ENCODE results near the gene DNAJB9. TPM values are rescaled to one million over a fixed set of nuclear protein-coding genes. Genes with fewer than 3 reads are reported as not detected.

Gene DNAJB9
- total RNA-seq, 2 experiments from 2014 or later = 66.5 to 72.1 TPM

GRCh38 chr7:108529341-108529740, 40.3 kb upstream of the DNAJB9 start:
- no peaks in the 10 kb centered on the region for H3K27me3 Mint-ChIP-seq
- H3K27ac Mint-ChIP-seq = no peak overlapping the region
- no peak for TF ChIP-seq CTCF (IDR thresholded peaks at IDR 0.05)
- ATAC-seq (ENCODE audit: poor library complexity) = no peak
- no peak overlapping the region for H3K27ac ChIP-seq (ENCODE audit: low read depth in 1 of 2, low read length in 2 of 2)
- H3K4me3 Mint-ChIP-seq = no peak overlapping the region
- H3K4me3 ChIP-seq (ENCODE audit: low read length) = no peak overlapping the region
- no peaks in the 10 kb centered on the region for H3K9me3 ChIP-seq (ENCODE audit: control insufficient read depth in 1 of 2, insufficient read depth in 1 of 2, low read length in 2 of 2)
- peaks cover 10% of the 10 kb centered on the region for H3K4me1 ChIP-seq (ENCODE audit: insufficient read depth, low read length)
- H3K4me1 Mint-ChIP-seq (ENCODE audit: low read depth) = peaks cover 22% of the 10 kb centered on the region
- no peaks in the 10 kb centered on the region for H3K27me3 ChIP-seq (ENCODE audit: control insufficient read depth in 1 of 2, insufficient read depth in 2 of 2, low read length in 2 of 2)
- H3K9me3 Mint-ChIP-seq = no peaks in the 10 kb centered on the region
- CTCF ChIA-PET = interaction anchor here (0.6 to 1.8 kb wide), 2 partner anchors 9 to 26 kb away, joined by 3 to 5 read pairs; no protein-coding TSS in a partner anchor
- POLR2A ChIA-PET = interaction anchor here (1.3 to 2.0 kb wide), 2 partner anchors 40 kb away, joined by 6 to 13 read pairs; partner anchors contain the start of genes DNAJB9 and THAP5
- peaks cover 16% of the 10 kb centered on the region for H3K36me3 Mint-ChIP-seq (ENCODE audit: low read depth)
- no peak for DNase-seq
- H3K36me3 ChIP-seq (ENCODE audit: insufficient read depth, low read length) = no peaks in the 10 kb centered on the region
- intact Hi-C loops (cut with DNase I, micrococcal nuclease) = loop anchor here (10.0 kb wide), 2 partner anchors 785 to 1355 kb away; partner anchors contain the start of gene CBLL1 (in 1 of the 2)

DNA sequence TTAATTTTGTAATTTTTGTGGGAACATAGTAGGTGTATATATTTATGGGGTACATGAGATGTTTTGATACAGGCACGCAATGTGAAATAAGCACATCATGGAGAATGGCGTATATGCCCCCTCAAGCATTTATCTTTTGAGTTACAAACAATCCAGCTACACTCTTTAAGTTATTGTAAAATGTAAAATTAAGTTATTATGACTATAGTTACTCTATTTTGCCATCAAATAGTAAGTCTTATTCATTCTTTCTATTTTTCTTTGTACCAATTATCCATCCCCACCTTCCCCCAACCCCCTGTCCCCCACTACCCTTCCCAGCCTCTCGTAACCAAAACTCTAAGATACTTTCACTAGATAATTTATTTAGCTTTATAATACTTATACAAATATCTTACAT, 36.0 kb upstream of the DNAJB9 start:
- no peaks in the 10 kb centered on the region for H3K9me3 Mint-ChIP-seq
- Histone ChIP-seq H3K4me1 (ENCODE audit: insufficient read depth, low read length) (no peaks in the 10 kb centered on the region), H3K36me3 (ENCODE audit: insufficient read depth, low read length) (no peaks in the 10 kb centered on the region), H3K27me3 (ENCODE audit: control insufficient read depth in 1 of 2, insufficient read depth in 2 of 2, low read length in 2 of 2) (no peaks in the 10 kb centered on the region), H3K4me3 (ENCODE audit: low read length) (no peak overlapping the region), H3K9me3 (ENCODE audit: control insufficient read depth in 1 of 2, insufficient read depth in 1 of 2, low read length in 2 of 2) (no peaks in the 10 kb centered on the region), H3K27ac (ENCODE audit: low read depth in 1 of 2, low read length in 2 of 2) (no peak overlapping the region)
- H3K27ac Mint-ChIP-seq = no peak overlapping the region
- no peaks in the 10 kb centered on the region for H3K4me1 Mint-ChIP-seq (ENCODE audit: low read depth)
- CTCF ChIA-PET = interaction anchor here (1.5 kb wide), 1 partner anchor 18 kb away, joined by 3 read pairs; no protein-coding TSS in a partner anchor
- H3K36me3 Mint-ChIP-seq (ENCODE audit: low read depth) = no peaks in the 10 kb centered on the region
- no peak for DNase-seq
- TF ChIP-seq CTCF (IDR thresholded peaks at IDR 0.05) = no peak
- intact Hi-C loops (cut with DNase I, micrococcal nuclease) = no loop called here
- H3K4me3 Mint-ChIP-seq = no peak overlapping the region
- H3K27me3 Mint-ChIP-seq = peaks cover 16% of the 10 kb centered on the region
- POLR2A ChIA-PET = no interaction called here
- ATAC-seq (ENCODE audit: poor library complexity) = no peak

- Mint-ChIP-seq H3K36me3 (ENCODE audit: low read depth) (no peaks in the 10 kb centered on the region), H3K27ac (no peak overlapping the region), H3K9me3 (no peaks in the 10 kb centered on the region), H3K4me1 (ENCODE audit: low read depth) (no peaks in the 10 kb centered on the region), H3K4me3 (no peak overlapping the region), H3K27me3 (peaks cover 25% of the 10 kb centered on the region)
- no peak for ATAC-seq (ENCODE audit: poor library complexity)
- Histone ChIP-seq H3K9me3 (ENCODE audit: control insufficient read depth in 1 of 2, insufficient read depth in 1 of 2, low read length in 2 of 2) (no peaks in the 10 kb centered on the region), H3K27me3 (ENCODE audit: control insufficient read depth in 1 of 2, insufficient read depth in 2 of 2, low read length in 2 of 2) (no peaks in the 10 kb centered on the region), H3K4me1 (ENCODE audit: insufficient read depth, low read length) (no peaks in the 10 kb centered on the region), H3K36me3 (ENCODE audit: insufficient read depth, low read length) (no peaks in the 10 kb centered on the region), H3K27ac (ENCODE audit: low read depth in 1 of 2, low read length in 2 of 2) (no peak overlapping the region), H3K4me3 (ENCODE audit: low read length) (no peak overlapping the region)
- TF ChIP-seq CTCF (IDR thresholded peaks at IDR 0.05) = no peak
- CTCF ChIA-PET = no interaction called here
- intact Hi-C loops (cut with DNase I, micrococcal nuclease) = no loop called here
- peak in 2 of 14 experiments; percentile 13 to 22 for DNase-seq
- POLR2A ChIA-PET = no interaction called here
Observed at GRCh38 chr7:108535257-108535656, 34.4 kb upstream of the DNAJB9 start.
